Measurements from ENCODE around the gene TTYH1. TPM values are rescaled to one million over a fixed set of nuclear protein-coding genes. Genes with fewer than 3 reads are reported as not detected.
"Not testable (repeated sequence)": the region's sequence is repeated elsewhere in the genome, so short reads cannot be mapped to it uniquely, and the experiment has no call there.

The TTYH1 gene
- total and polyA plus RNA-seq, 2 donors (not counting 3 experiments of a cell fraction or from before 2014, with no cell fraction given) = not detected

GRCh38 chr19:54370434-54370796, 44.8 kb upstream of the TTYH1 start:
- H3K79me2 ChIP-seq (ENCODE audit: control insufficient read depth, insufficient read depth, low read length); H4K20me1 ChIP-seq (replicated peaks; ENCODE audit: control insufficient read depth, extremely low read depth, insufficient read depth, low read length); H3K27me3 ChIP-seq (ENCODE audit: control insufficient read depth in 2 of 2, insufficient read depth in 2 of 2, low read length in 2 of 2); POLR2A ChIA-PET; H3K4me3 ChIP-seq (replicated peaks in 1 of 3; ENCODE audit: insufficient read depth in 1 of 3, low read depth in 1 of 3, low read length in 3 of 3); H3K27ac ChIP-seq (ENCODE audit: insufficient read depth, low read depth, low read length); H3K36me3 ChIP-seq (ENCODE audit: control insufficient read depth in 2 of 2, extremely low read depth in 1 of 2, insufficient read depth in 2 of 2, low read length in 2 of 2); intact Hi-C loops (cut with micrococcal nuclease); dilution Hi-C loops (cut with MboI; ENCODE audit: extremely low pct_ligation_motif_present, low sequenced_read_pairs); BruUV-seq (replicated peaks); H3K9me3 ChIP-seq (replicated peaks; ENCODE audit: control insufficient read depth, insufficient read depth, low read length); H3K4me1 ChIP-seq (ENCODE audit: control insufficient read depth, extremely low read depth, insufficient read depth, low read length); H3K9me1 ChIP-seq (replicated peaks; ENCODE audit: control insufficient read depth, extremely low read depth, insufficient read depth, low read length); CTCF ChIA-PET; DNase-seq (ENCODE audit: low read depth, low spot score); H3K4me2 ChIP-seq (ENCODE audit: insufficient read depth, low read length); H2AFZ ChIP-seq (ENCODE audit: low read depth, low read length); FAIRE-seq; H3K9ac ChIP-seq (replicated peaks; ENCODE audit: extremely low read depth, insufficient read depth, low read length): not testable (repeated sequence)

- H3K9me1 ChIP-seq (replicated peaks; ENCODE audit: control insufficient read depth, extremely low read depth, insufficient read depth, low read length); H3K36me3 ChIP-seq (ENCODE audit: control insufficient read depth in 2 of 2, extremely low read depth in 1 of 2, insufficient read depth in 2 of 2, low read length in 2 of 2); H3K9ac ChIP-seq (replicated peaks; ENCODE audit: extremely low read depth, insufficient read depth, low read length); H2AFZ ChIP-seq (ENCODE audit: low read depth, low read length); H3K79me2 ChIP-seq (ENCODE audit: control insufficient read depth, insufficient read depth, low read length); H3K9me3 ChIP-seq (replicated peaks; ENCODE audit: control insufficient read depth, insufficient read depth, low read length); H3K4me3 ChIP-seq (replicated peaks in 1 of 3; ENCODE audit: insufficient read depth in 1 of 3, low read depth in 1 of 3, low read length in 3 of 3); POLR2A ChIA-PET; DNase-seq (ENCODE audit: low read depth, low spot score); H4K20me1 ChIP-seq (replicated peaks; ENCODE audit: control insufficient read depth, extremely low read depth, insufficient read depth, low read length); FAIRE-seq; BruUV-seq (replicated peaks); dilution Hi-C loops (cut with MboI; ENCODE audit: extremely low pct_ligation_motif_present, low sequenced_read_pairs); intact Hi-C loops (cut with micrococcal nuclease); H3K27me3 ChIP-seq (ENCODE audit: control insufficient read depth in 2 of 2, insufficient read depth in 2 of 2, low read length in 2 of 2); H3K4me2 ChIP-seq (ENCODE audit: insufficient read depth, low read length); H3K4me1 ChIP-seq (ENCODE audit: control insufficient read depth, extremely low read depth, insufficient read depth, low read length); H3K27ac ChIP-seq (ENCODE audit: insufficient read depth, low read depth, low read length): not testable (repeated sequence)
- CTCF ChIA-PET = interaction anchor here (1.2 kb wide), 1 partner anchor 20 kb away, joined by 3 read pairs; no protein-coding TSS in a partner anchor
These were observed 43.8 kb upstream of the TTYH1 start for GRCh38 chr19:54371453-54371852.
